Heart right ventricle (tissue), 16 donors: ENCODE data around the gene PEMT. TPM values are rescaled to one million over a fixed set of nuclear protein-coding genes. Genes with fewer than 3 reads are reported as not detected.

ENCODE experiments used
- ATAC-seq, 8 donors: fragments of 200-7000 bp; cut with Tn5 transposase; one replicate each; pipeline ENCODE4 v1.9.1; 2020; ENCODE audit warnings: mild to moderate bottlenecking in 8 of 8, moderate library complexity in 8 of 8, moderate number of reproducible peaks in 1 of 8
- DNase-seq, 2 donors: peaks; one replicate each; pipeline ENCODE4 v3.0.0-alpha.2; 2020
- H3K27ac ChIP-seq, 10 donors: fragments of 200-600 bp; sonication (generic) in 2 of 10; one replicate each; pipeline versions ENCODE4 v1.5.0 to v1.8.0; 2020 to 2022; ENCODE audit warnings: mild to moderate bottlenecking in 3 of 10
- H3K27me3 ChIP-seq, 7 donors: fragments of 200-600 bp; one replicate each; pipeline ENCODE4 v1.8.0; 2021 to 2022; ENCODE audit warnings: mild to moderate bottlenecking in 2 of 7
- H3K36me3 ChIP-seq, 9 donors: fragments of 200-600 bp; sonication (generic) in 1 of 9; one replicate each; pipeline versions ENCODE4 v1.5.0 to v1.8.0; 2020 to 2022; ENCODE audit warnings: mild to moderate bottlenecking in 2 of 9
- H3K4me1 ChIP-seq, 9 donors: fragments of 200-600 bp; sonication (generic) in 1 of 9; one replicate each; pipeline versions ENCODE4 v1.5.0 to v1.8.0; 2020 to 2022; ENCODE audit warnings: mild to moderate bottlenecking in 4 of 9
- H3K4me3 ChIP-seq, 10 donors: fragments of 200-600 bp; sonication (generic) in 2 of 10; one replicate each; pipeline versions ENCODE4 v1.5.0 to v1.8.0; 2020 to 2022; ENCODE audit warnings: mild to moderate bottlenecking in 7 of 10, moderate library complexity in 2 of 10
- H3K9me3 ChIP-seq, 11 donors: fragments of 200-600 bp in 10 of 11; sonication (generic) in 2 of 11; one replicate each; pipeline versions ENCODE4 v1.5.0 to v1.8.0; 2013 to 2022; ENCODE audit warnings: mild to moderate bottlenecking in 2 of 11, control low read depth in 1 of 11, moderate library complexity in 1 of 11
- CTCF ChIP-seq, 9 donors: fragments of 200-600 bp; sonication (generic) in 2 of 9; IDR thresholded peaks; one replicate each; pipeline versions ENCODE4 v1.5.0 to v1.8.0; 2021 to 2022; ENCODE audit warnings: antibody characterized with exemption in 9 of 9, mild to moderate bottlenecking in 5 of 9, moderate library complexity in 1 of 9
- WGBS, 2 donors: extraction: QIAGEN DNeasy Blood & Tissue Kit; methylation state at CpG; one replicate each; pipeline ENCODE4 v1.1.7; 2013; ENCODE audit warnings: inconsistent platforms in 1 of 2; 5-methylcytosine and 5-hydroxymethylcytosine counted together
- intact Hi-C, 10 donors: fragments of 100-400 bp; cut with DNase I; formaldehyde crosslinking; loops; one replicate each; pipeline versions ENCODE4 v1.11.1 to v1.14.2; 2022
- polyA plus RNA-seq, 2 donors: library from polyadenylated mRNA; stranded (reverse); fragments of 200-250 nt; gene quantifications; one replicate each; pipeline ENCODE4 v1.2.3, GENCODE V29; 2013
- total RNA-seq, 10 donors: library from RNA; stranded (reverse); fragmentation: NEBNext Ultra II Directional in 3 of 10; extraction: Animal tissue kit (Norgen Biotek cat#: 25700) in 3 of 10; gene quantifications; one replicate each; pipeline versions ENCODE4 v1.2.1 to v1.2.4, GENCODE V29; 2021 to 2023
- donor health status: Arrhythmogenic right ventricular cardiomyopathy.
- donor health status: ischemic (EF 13 %, LVEDD 7.1; RV severe dilation, severe dysfunction).
- donor health status: healthy with polysubstance abuse.
- donor health status: DM: no; HTN: yes; CAD: no.
- donor health status: DM: no; HTN: no; CAD: no.
- donor health status: ischemic (EF 25% LVEDD 6.9; RV normal size, moderate dysfunction).
- donor health status: ischemic (EF 25% LVEDD 5.7; RV mildly dilated, moderate dysfunction).
- donor health status: healthy.
- donor health status: DM: yes; HTN: yes; CAD: no.
- donor health status: Ischemic cardiomyopathy.
- donor health status: ischemic (EF 35%, LVEDD 5.7; RV mildly dilated, moderate dysfunction).
- donor health status: nonischemic (EF 11% LVEDD 7.7; RV severe dilation, severe dysfunction).
- donor health status: DM: yes; HTN: yes; CAD: no.
- donor health status: PGD.
- donor health status: ischemic (EF 29% LVEDD 5.4; RV normal size, mild dysfunction).
- donor health status: nonischemic (EF 23%, LVEDD 6.1; RV moderate dilation, normal function).

PEMT gene
- total and polyA plus RNA-seq, 12 donors = 13.5 to 55.2 (median 22.0) TPM

DNA sequence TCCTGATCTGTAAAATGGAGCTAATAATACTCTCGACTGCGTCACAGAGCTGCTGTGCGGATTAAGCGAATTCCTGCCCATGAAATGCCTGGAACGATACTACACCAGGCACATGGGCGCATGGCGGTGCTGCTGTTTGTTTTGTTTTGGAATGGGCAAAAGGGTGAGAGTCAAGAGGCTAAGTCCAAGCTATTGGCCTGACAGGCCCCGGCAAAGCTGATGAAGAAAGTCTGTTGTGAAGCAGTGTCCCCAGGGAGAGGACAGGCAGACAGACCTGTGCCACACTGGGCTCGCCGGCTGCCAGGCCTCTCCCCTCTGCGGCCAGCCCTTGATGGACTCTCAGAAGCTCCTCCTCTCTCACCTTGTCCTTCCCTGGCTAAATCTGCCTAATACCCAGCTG lies 64.0 kb downstream of the PEMT start:
- no peaks in the 10 kb centered on the region for H3K36me3 ChIP-seq
- ATAC-seq = peak in 7 of 8 donors; percentile 17 to 44 (median 37)
- no peak for DNase-seq
- H3K4me1 ChIP-seq = peaks cover 0 to 41% (median 28%) of the 10 kb centered on the region in 9 donors
- H3K9me3 ChIP-seq = peaks cover 0 to 4% (median 0%) of the 10 kb centered on the region in 11 donors
- 81 to 85% methylated on average over 11 of the region's 11 CpGs for WGBS, 2 donors
- no peak for TF ChIP-seq CTCF (IDR thresholded peaks at IDR 0.05)
- H3K27me3 ChIP-seq = no peaks in the 10 kb centered on the region
- H3K27ac ChIP-seq = peak overlapping the region in 9 of 10 donors; percentile 47 to 84 (median 70)
- intact Hi-C loops = loop anchor here in 1 of 10 donors (2.0 to 5.0 kb wide), 2 partner anchors 23 to 40 kb away; no protein-coding TSS in a partner anchor
- H3K4me3 ChIP-seq = no peak overlapping the region

- no peaks in the 10 kb centered on the region for H3K36me3 ChIP-seq
- H3K27me3 ChIP-seq = no peaks in the 10 kb centered on the region
- intact Hi-C loops = loop anchor here in 1 of 10 donors (2.0 to 5.0 kb wide), 2 partner anchors 24 to 41 kb away; no protein-coding TSS in a partner anchor
- 55 to 62% methylated on average over 14 of the region's 14 CpGs for WGBS, 2 donors
- H3K9me3 ChIP-seq = no peaks in the 10 kb centered on the region
- no peak overlapping the region for H3K4me3 ChIP-seq
- H3K27ac ChIP-seq = peak overlapping the region; percentile 47 to 84 (median 70)
- H3K4me1 ChIP-seq = peaks cover 0 to 41% (median 28%) of the 10 kb centered on the region in 9 donors
- ATAC-seq (peak; percentile 66 to 95 (median 82)), DNase-seq (peak; percentile 58 to 64)
- no peak for TF ChIP-seq CTCF (IDR thresholded peaks at IDR 0.05)
These were observed 65.1 kb downstream of the PEMT start for GRCh38 chr17:17526369-17526768.

- Histone ChIP-seq H3K27me3 (no peaks in the 10 kb centered on the region), H3K27ac (peak overlapping the region; percentile 26 to 84 (median 70)), H3K9me3 (no peaks in the 10 kb centered on the region), H3K36me3 (peaks cover 0 to 4% (median 0%) of the 10 kb centered on the region in 9 donors), H3K4me1 (peaks cover 0 to 41% (median 28%) of the 10 kb centered on the region in 9 donors), H3K4me3 (no peak overlapping the region)
- intact Hi-C loops = loop anchor here in 1 of 10 donors (2.0 to 5.0 kb wide), 2 partner anchors 25 to 41 kb away; no protein-coding TSS in a partner anchor
- WGBS, 2 donors = 58 to 66% methylated on average over 6 of the region's 6 CpGs
- ATAC-seq = peak in 5 of 8 donors; percentile 1 to 38 (median 33)
- no peak for DNase-seq
- no peak for TF ChIP-seq CTCF (IDR thresholded peaks at IDR 0.05)
These were observed 65.6 kb downstream of the PEMT start for GRCh38 chr17:17525956-17526355.

GRCh38 chr17:17525311-17525710 lies 66.2 kb downstream of the PEMT start:
- peak overlapping the region in 1 of 10 donors; percentile 84 for H3K27ac ChIP-seq
- peak in 1 of 8 donors; percentile 6 for ATAC-seq
- 76 to 80% methylated on average over 15 of the region's 15 CpGs for WGBS, 2 donors
- peak in 1 of 2 donors; percentile 8 for DNase-seq
- peaks cover 0 to 41% (median 28%) of the 10 kb centered on the region in 9 donors for H3K4me1 ChIP-seq
- H3K4me3 ChIP-seq = no peak overlapping the region
- H3K36me3 ChIP-seq = peaks cover 0 to 9% (median 0%) of the 10 kb centered on the region in 9 donors
- TF ChIP-seq CTCF (IDR thresholded peaks at IDR 0.05) = no peak
- no peaks in the 10 kb centered on the region for H3K9me3 ChIP-seq
- no peaks in the 10 kb centered on the region for H3K27me3 ChIP-seq
- intact Hi-C loops = loop anchor here in 1 of 10 donors (5.0 kb wide), 1 partner anchor 42 kb away; no protein-coding TSS in a partner anchor
